Adipose tissue (tissue), 3 donors: ENCODE measurements around the gene SMC3. TPM values are rescaled to one million over a fixed set of nuclear protein-coding genes. Genes with fewer than 3 reads are reported as not detected.
"Not testable (repeated sequence)": the region's sequence is repeated elsewhere in the genome, so short reads cannot be mapped to it uniquely, and the experiment has no call there.

Experiments
- H3K27ac ChIP-seq: one replicate; pipeline ENCODE4 v1.5.1; 2013; ENCODE audit warnings: low read depth, low read length
- whole genome bisulfite sequencing, 3 donors: extraction: QIAGEN DNeasy Blood & Tissue Kit; methylation state at CpG; one replicate each; pipeline ENCODE4 v1.1.7; 2013; 5-methylcytosine and 5-hydroxymethylcytosine counted together
- polyA plus RNA-seq, 3 donors: library from polyadenylated mRNA; stranded (reverse); fragments of 200-250 nt; gene quantifications; one replicate each; pipeline ENCODE4 v1.2.3, GENCODE V29; 2013
- donor health status: healthy with polysubstance abuse.
- donor health status: Bipolar disorder and iron deficiency.
- donor health status: healthy.

Gene SMC3
- polyA plus RNA-seq: 10 to 100 TPM; 10.2 to 16.4 (median 15.3) TPM

- H3K27ac ChIP-seq: no peak within 1 kb of the TSS
- WGBS, 3 donors: 0% methylated on average over 63 to 64 of the region's 64 CpGs
These were observed at the start of gene SMC3 for GRCh38 chr10:110567201-110568054. TSS of gene SMC3 (plus strand) at chr10:110567695. CDS start at chr10:110567817, 122 bp downstream.

GRCh38 chr10:110522365-110522988 lies 45.0 kb upstream of the SMC3 start:
- WGBS, 3 donors: 48 to 95% (median 89%) methylated on average over 4 of the region's 4 CpGs

GRCh38 chr10:110523736-110524135 lies 43.8 kb upstream of the SMC3 start:
- WGBS, 3 donors: 83 to 90% (median 90%) methylated on average over 3 of the region's 3 CpGs
- no peak overlapping the region for H3K27ac ChIP-seq

More at GRCh38 chr10:110522365-110522988, 45.0 kb upstream of the SMC3 start:
- H3K27ac ChIP-seq: no peak overlapping the region

- 67 to 89% (median 89%) methylated on average over 3 of the region's 3 CpGs for WGBS, 3 donors
These were observed 43.2 kb upstream of the SMC3 start for GRCh38 chr10:110524179-110524858.

GRCh38 chr10:110524859-110525232 lies 42.6 kb upstream of the SMC3 start:
- H3K27ac ChIP-seq: no peak overlapping the region
- WGBS, 3 donors: 64 to 82% (median 80%) methylated on average over 2 of the region's 2 CpGs

More at GRCh38 chr10:110524179-110524858, 43.2 kb upstream of the SMC3 start:
- no peak overlapping the region for H3K27ac ChIP-seq

GRCh38 chr10:110525349-110526260 lies 41.9 kb upstream of the SMC3 start:
- 60 to 78% (median 60%) methylated on average over 9 of the region's 9 CpGs for WGBS, 3 donors
- no peak overlapping the region for H3K27ac ChIP-seq

GRCh38 chr10:110527731-110528171 lies 39.7 kb upstream of the SMC3 start:
- no peak overlapping the region for H3K27ac ChIP-seq
- WGBS, 3 donors: 72 to 84% (median 76%) methylated on average over 9 of the region's 9 CpGs

- 80 to 89% (median 82%) methylated on average over 5 of the region's 5 CpGs for WGBS, 3 donors
- no peak overlapping the region for H3K27ac ChIP-seq
These were observed 39.1 kb upstream of the SMC3 start for GRCh38 chr10:110528224-110528996.

- not testable (repeated sequence) for H3K27ac ChIP-seq
- WGBS, 3 donors: 86 to 93% (median 92%) methylated on average over 8 of the region's 8 CpGs
These were observed 38.4 kb upstream of the SMC3 start for GRCh38 chr10:110528997-110529524.

GRCh38 chr10:110529596-110530011 lies 37.9 kb upstream of the SMC3 start:
- WGBS, 3 donors: 53 to 67% (median 53%) methylated on average over 6 of the region's 6 CpGs

GRCh38 chr10:110530131-110530831 lies 37.2 kb upstream of the SMC3 start:
- 11 to 15% (median 14%) methylated on average over 35 of the region's 35 CpGs for WGBS, 3 donors

More at GRCh38 chr10:110529596-110530011, 37.9 kb upstream of the SMC3 start:
- no peak overlapping the region for H3K27ac ChIP-seq

GRCh38 chr10:110531687-110532086 lies 35.8 kb upstream of the SMC3 start:
- H3K27ac ChIP-seq: no peak overlapping the region
- 82 to 91% (median 90%) methylated on average over 2 of the region's 2 CpGs for WGBS, 3 donors

More at GRCh38 chr10:110530131-110530831, 37.2 kb upstream of the SMC3 start:
- H3K27ac ChIP-seq: no peak overlapping the region

- WGBS, 3 donors: 67 to 91% (median 81%) methylated on average over 4 of the region's 4 CpGs
- not testable (repeated sequence) for H3K27ac ChIP-seq
These were observed 34.9 kb upstream of the SMC3 start for GRCh38 chr10:110532628-110533027.

GRCh38 chr10:110533149-110533548 lies 34.3 kb upstream of the SMC3 start:
- 15 to 35% (median 19%) methylated on average over 3 of the region's 3 CpGs for WGBS, 3 donors
- H3K27ac ChIP-seq: no peak overlapping the region

GRCh38 chr10:110534571-110534970 lies 32.9 kb upstream of the SMC3 start:
- no peak overlapping the region for H3K27ac ChIP-seq
- 58 to 93% (median 87%) methylated on average over 2 of the region's 2 CpGs for WGBS, 3 donors
